ENCODE results near the gene MICAL3. TPM values are rescaled to one million over a fixed set of nuclear protein-coding genes. Genes with fewer than 3 reads are reported as not detected.
A peak's percentile ranks its signal among the peaks of the same experiment; 100 is the strongest.
"Not testable (repeated sequence)": the region's sequence is repeated elsewhere in the genome, so short reads cannot be mapped to it uniquely, and the experiment has no call there.

Gene MICAL3
- total RNA-seq, 4 donors from 2014 or later = 84.2 to 290 (median 151) TPM

GRCh38 chr22:18008136-18008535 lies 16.2 kb downstream of the MICAL3 start:
- WGBS, 2 donors (ENCODE audit: low coverage in 1 of 2) = 98% methylated on average over 4 of the region's 4 CpGs; no CpG with 5 or more reads in 1 of the 2 donors
- Histone ChIP-seq H3K36me3 (no peaks in the 10 kb centered on the region), H3K27me3 (no peaks in the 10 kb centered on the region), H3K9me3 (no peaks in the 10 kb centered on the region), H3K4me1 (peaks cover 0 to 4% (median 0%) of the 10 kb centered on the region in 4 donors), H3K27ac (no peak overlapping the region), H3K4me3 (no peak overlapping the region)
- TF ChIP-seq POLR2A (IDR thresholded peaks at IDR 0.05) = no peak
- no peak for TF ChIP-seq EP300 (IDR thresholded peaks at IDR 0.05; ENCODE audit: low read depth)
- no peak for TF ChIP-seq CTCF (IDR thresholded peaks at IDR 0.05)
- no peak for TF ChIP-seq POLR2AphosphoS5 (IDR thresholded peaks at IDR 0.05)
- intact Hi-C loops (cut with DNase I; ENCODE audit: low total_unique reads) = no loop called here
- in situ Hi-C loops (cut with MboI; ENCODE audit: low pct_ligation_motif_present in 1 of 4, low pct_unique_long_range_greater_than_20kb in 1 of 4, low sequenced_read_pairs in 3 of 4) = no loop called here
- no peak for DNase-seq

- in situ Hi-C loops (cut with MboI; ENCODE audit: low pct_ligation_motif_present in 1 of 4, low pct_unique_long_range_greater_than_20kb in 1 of 4, low sequenced_read_pairs in 3 of 4) = no loop called here
- no peaks in the 10 kb centered on the region for H3K9me3 ChIP-seq
- DNase-seq = no peak
- no peaks in the 10 kb centered on the region for H3K36me3 ChIP-seq
- H3K27ac ChIP-seq = peak overlapping the region in 1 of 4 donors; percentile 28
- 60 to 68% methylated on average over 3 to 8 of the region's 8 CpGs for WGBS, 2 donors (ENCODE audit: low coverage in 1 of 2)
- intact Hi-C loops (cut with DNase I; ENCODE audit: low total_unique reads) = no loop called here
- no peaks in the 10 kb centered on the region for H3K27me3 ChIP-seq
- H3K4me3 ChIP-seq = no peak overlapping the region
- H3K4me1 ChIP-seq = peaks cover 0 to 14% (median 10%) of the 10 kb centered on the region in 4 donors
- TF ChIP-seq POLR2A (IDR thresholded peaks at IDR 0.05) (no peak), EP300 (IDR thresholded peaks at IDR 0.05; ENCODE audit: low read depth) (no peak), POLR2AphosphoS5 (IDR thresholded peaks at IDR 0.05) (no peak), CTCF (IDR thresholded peaks at IDR 0.05) (no peak)
Measured at GRCh38 chr22:18005201-18005926, 19.0 kb downstream of the MICAL3 start.

- H3K27me3 ChIP-seq; DNase-seq; H3K36me3 ChIP-seq; H3K9me3 ChIP-seq; in situ Hi-C loops (cut with MboI; ENCODE audit: low pct_ligation_motif_present in 1 of 4, low pct_unique_long_range_greater_than_20kb in 1 of 4, low sequenced_read_pairs in 3 of 4): not testable (repeated sequence)
- intact Hi-C loops (cut with DNase I; ENCODE audit: low total_unique reads) = loop anchor here (2.0 kb wide), 2 partner anchors 75 to 91 kb away; partner anchors contain the start of gene PEX26
- Histone ChIP-seq H3K4me3 (peak overlapping the region in 3 of 4 donors; percentile 69 to 93 (median 88)), H3K27ac (peak overlapping the region; percentile 88 to 97 (median 94)), H3K4me1 (peaks cover 12 to 45% (median 30%) of the 10 kb centered on the region in 4 donors)
- 34 to 61% methylated on average over 6 to 15 of the region's 15 CpGs for WGBS, 2 donors (ENCODE audit: low coverage in 1 of 2)
Measured at GRCh38 chr22:18001894-18002315, 22.5 kb downstream of the MICAL3 start.

GRCh38 chr22:18001040-18001893 lies 23.1 kb downstream of the MICAL3 start:
- Histone ChIP-seq H3K27me3 (no peaks in the 10 kb centered on the region), H3K4me3 (peak overlapping the region; percentile 55 to 93 (median 78)), H3K4me1 (peaks cover 12 to 45% (median 30%) of the 10 kb centered on the region in 4 donors), H3K9me3 (no peaks in the 10 kb centered on the region), H3K27ac (peak overlapping the region; percentile 88 to 97 (median 94)), H3K36me3 (no peaks in the 10 kb centered on the region)
- intact Hi-C loops (cut with DNase I; ENCODE audit: low total_unique reads) = loop anchor here (2.0 kb wide), 2 partner anchors 76 to 90 kb away; partner anchors contain the start of gene PEX26
- TF ChIP-seq POLR2A (IDR thresholded peaks at IDR 0.05) (peak; percentile 83), POLR2AphosphoS5 (IDR thresholded peaks at IDR 0.05) (peak; percentile 83 to 96 (median 91)), EP300 (IDR thresholded peaks at IDR 0.05; ENCODE audit: low read depth) (no peak), CTCF (IDR thresholded peaks at IDR 0.05) (peak; percentile 33 to 78 (median 54))
- 0% methylated on average over 70 of the region's 96 CpGs; no CpG with 5 or more reads in 1 of the 2 donors for WGBS, 2 donors (ENCODE audit: low coverage in 1 of 2)
- DNase-seq = peak; percentile 92
- in situ Hi-C loops (cut with MboI; ENCODE audit: low pct_ligation_motif_present in 1 of 4, low pct_unique_long_range_greater_than_20kb in 1 of 4, low sequenced_read_pairs in 3 of 4) = no loop called here
